Measurements from ENCODE around the gene RNF149.

DNA sequence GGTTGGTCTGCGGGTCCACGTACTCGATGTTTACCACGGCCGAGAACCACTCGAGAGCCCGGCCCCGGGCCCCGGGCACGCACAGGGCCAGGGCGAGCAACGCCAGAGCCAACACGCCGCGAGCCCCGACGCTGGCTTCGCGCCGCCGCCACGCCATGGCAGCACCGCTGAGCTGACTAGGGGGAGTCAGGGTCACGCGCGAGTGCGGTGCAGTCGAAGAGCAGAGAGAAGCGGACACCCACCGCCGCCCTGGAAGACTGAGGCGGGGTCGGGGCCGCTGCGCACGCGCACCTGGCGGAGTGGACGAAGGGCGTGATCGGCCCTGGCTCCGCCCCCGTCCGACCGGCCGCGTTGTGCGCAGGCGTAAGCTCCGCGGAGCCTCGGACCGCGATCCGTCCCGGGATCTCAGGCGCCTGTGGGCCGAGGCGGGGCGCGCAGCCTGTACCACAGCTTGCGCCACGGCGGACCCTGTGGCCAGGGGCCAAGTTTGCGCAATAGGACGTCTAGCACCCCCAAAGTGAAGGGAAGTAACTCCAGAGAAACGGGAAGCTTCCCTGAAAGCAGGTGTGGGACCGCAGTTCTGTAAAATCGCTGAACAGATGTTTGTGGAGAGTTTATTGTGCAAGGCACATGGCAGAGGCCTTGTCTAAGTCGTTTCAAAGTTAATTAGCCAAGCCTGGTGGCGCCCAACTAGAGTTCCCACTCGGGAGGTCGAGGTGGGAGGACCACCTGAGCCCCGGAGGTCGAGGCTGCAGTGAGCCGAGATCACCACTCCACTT is at the start of gene RNF149:
- TF ChIP-seq, protein P1, sequence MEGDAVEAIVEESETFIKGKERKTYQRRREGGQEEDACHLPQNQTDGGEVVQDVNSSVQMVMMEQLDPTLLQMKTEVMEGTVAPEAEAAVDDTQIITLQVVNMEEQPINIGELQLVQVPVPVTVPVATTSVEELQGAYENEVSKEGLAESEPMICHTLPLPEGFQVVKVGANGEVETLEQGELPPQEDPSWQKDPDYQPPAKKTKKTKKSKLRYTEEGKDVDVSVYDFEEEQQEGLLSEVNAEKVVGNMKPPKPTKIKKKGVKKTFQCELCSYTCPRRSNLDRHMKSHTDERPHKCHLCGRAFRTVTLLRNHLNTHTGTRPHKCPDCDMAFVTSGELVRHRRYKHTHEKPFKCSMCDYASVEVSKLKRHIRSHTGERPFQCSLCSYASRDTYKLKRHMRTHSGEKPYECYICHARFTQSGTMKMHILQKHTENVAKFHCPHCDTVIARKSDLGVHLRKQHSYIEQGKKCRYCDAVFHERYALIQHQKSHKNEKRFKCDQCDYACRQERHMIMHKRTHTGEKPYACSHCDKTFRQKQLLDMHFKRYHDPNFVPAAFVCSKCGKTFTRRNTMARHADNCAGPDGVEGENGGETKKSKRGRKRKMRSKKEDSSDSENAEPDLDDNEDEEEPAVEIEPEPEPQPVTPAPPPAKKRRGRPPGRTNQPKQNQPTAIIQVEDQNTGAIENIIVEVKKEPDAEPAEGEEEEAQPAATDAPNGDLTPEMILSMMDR (IDR thresholded peaks at IDR 0.05), result peak in 2 of 3 donors; percentile 36 to 52
- TF ChIP-seq POLR2A (IDR thresholded peaks at IDR 0.05), result peak; percentile 89

All from ovary (tissue), 3 donors.